ENCODE results near the gene IRF8. TPM values are rescaled to one million over a fixed set of nuclear protein-coding genes. Genes with fewer than 3 reads are reported as not detected.

Gene IRF8
- total RNA-seq, 1 experiment from 2014 or later = 0.19 TPM

- DNase-seq (ENCODE audit: low spot score) = no peak
- intact Hi-C loops (cut with micrococcal nuclease; ENCODE audit: unreplicated experiment) = no loop called here
- no peaks in the 10 kb centered on the region for H3K4me1 ChIP-seq (ENCODE audit: insufficient read depth, low read length, poor library complexity, severe bottlenecking)
- ChIA-PET POLR2A (ENCODE audit: low non-redundant PET) (no interaction called here), CTCF (no interaction called here)
- H3K9me3 ChIP-seq (ENCODE audit: low read depth, low read length, poor library complexity, severe bottlenecking) = no peaks in the 10 kb centered on the region
- no peaks in the 10 kb centered on the region for H3K36me3 ChIP-seq (ENCODE audit: insufficient read depth, low read length, poor library complexity, severe bottlenecking)
- BruUV-seq (replicated peaks) = no TSS peak
- H3K4me3 ChIP-seq (ENCODE audit: low read depth, low read length, poor library complexity, severe bottlenecking) = no peak overlapping the region
- no peak overlapping the region for H3K27ac ChIP-seq (ENCODE audit: low read depth, low read length, poor library complexity, severe bottlenecking)
- TF ChIP-seq CTCF (conservative IDR thresholded peaks at IDR 0.05; ENCODE audit: low read depth, low read length) (no peak), EZH2 (IDR thresholded peaks at IDR 0.05; ENCODE audit: borderline replicate concordance, low read depth, low read length, poor library complexity, severe bottlenecking) (no peak)
- peaks cover 31% of the 10 kb centered on the region for H3K27me3 ChIP-seq (replicated peaks; ENCODE audit: insufficient read depth, low read depth, low read length, poor library complexity)
Measured at GRCh38 chr16:85878875-85879274, 20.1 kb upstream of the IRF8 start.

GRCh38 chr16:85879549-85879948 is 19.4 kb upstream of the IRF8 start:
- H3K4me1 ChIP-seq (ENCODE audit: insufficient read depth, low read length, poor library complexity, severe bottlenecking) = no peaks in the 10 kb centered on the region
- ChIA-PET CTCF (no interaction called here), POLR2A (ENCODE audit: low non-redundant PET) (no interaction called here)
- H3K36me3 ChIP-seq (ENCODE audit: insufficient read depth, low read length, poor library complexity, severe bottlenecking) = no peaks in the 10 kb centered on the region
- no peaks in the 10 kb centered on the region for H3K9me3 ChIP-seq (ENCODE audit: low read depth, low read length, poor library complexity, severe bottlenecking)
- intact Hi-C loops (cut with micrococcal nuclease; ENCODE audit: unreplicated experiment) = no loop called here
- peaks cover 35% of the 10 kb centered on the region for H3K27me3 ChIP-seq (replicated peaks; ENCODE audit: insufficient read depth, low read depth, low read length, poor library complexity)
- no peak overlapping the region for H3K27ac ChIP-seq (ENCODE audit: low read depth, low read length, poor library complexity, severe bottlenecking)
- DNase-seq (ENCODE audit: low spot score) = no peak
- no peak for TF ChIP-seq EZH2 (IDR thresholded peaks at IDR 0.05; ENCODE audit: borderline replicate concordance, low read depth, low read length, poor library complexity, severe bottlenecking)
- TF ChIP-seq CTCF (conservative IDR thresholded peaks at IDR 0.05; ENCODE audit: low read depth, low read length) = no peak
- no peak overlapping the region for H3K4me3 ChIP-seq (ENCODE audit: low read depth, low read length, poor library complexity, severe bottlenecking)
- BruUV-seq (replicated peaks) = no TSS peak

DNA sequence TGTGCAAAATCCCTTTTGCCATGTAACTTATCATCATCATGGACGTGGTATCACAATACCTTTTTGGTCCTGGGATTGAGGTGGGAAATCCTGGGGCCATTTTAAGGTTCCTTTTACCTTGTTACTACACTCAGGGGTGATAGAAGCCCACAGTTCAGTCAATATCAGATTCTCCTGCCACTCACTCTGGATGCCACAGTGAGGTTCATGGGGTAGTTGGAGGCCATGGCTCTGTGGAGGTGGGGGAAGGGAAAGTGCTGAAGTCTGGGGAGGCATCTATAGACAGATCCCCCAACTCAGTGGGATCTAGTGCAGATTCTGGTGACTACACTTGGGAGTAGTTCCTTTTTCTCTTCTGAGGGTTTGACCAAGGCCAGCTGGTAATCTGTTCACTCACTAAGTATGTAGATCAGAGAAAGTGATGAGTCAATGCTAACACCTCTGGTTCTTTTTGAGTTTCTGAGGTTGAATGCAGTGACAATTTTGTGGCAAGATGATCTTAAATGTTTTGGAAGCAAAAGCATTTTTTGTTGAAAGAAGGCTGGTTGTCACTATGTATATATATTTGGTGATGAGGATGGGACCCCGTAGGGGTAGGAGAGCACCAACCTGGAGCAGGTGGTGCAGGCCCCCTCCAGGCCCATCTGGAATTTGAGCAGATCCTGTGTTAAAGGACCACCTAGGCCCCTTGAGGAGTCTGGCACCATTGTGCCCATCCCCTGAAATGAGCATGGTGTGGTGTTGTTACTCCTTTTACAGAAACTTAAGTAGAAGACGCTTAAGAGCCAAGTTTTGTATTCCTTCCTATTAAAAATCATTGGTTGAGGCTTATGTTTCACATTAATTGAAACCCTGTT is 18.8 kb upstream of the IRF8 start:
- no peaks in the 10 kb centered on the region for H3K4me1 ChIP-seq (ENCODE audit: insufficient read depth, low read length, poor library complexity, severe bottlenecking)
- H3K27ac ChIP-seq (ENCODE audit: low read depth, low read length, poor library complexity, severe bottlenecking) = no peak overlapping the region
- no peak for TF ChIP-seq CTCF (conservative IDR thresholded peaks at IDR 0.05; ENCODE audit: low read depth, low read length)
- TF ChIP-seq EZH2 (IDR thresholded peaks at IDR 0.05; ENCODE audit: borderline replicate concordance, low read depth, low read length, poor library complexity, severe bottlenecking) = no peak
- H3K4me3 ChIP-seq (ENCODE audit: low read depth, low read length, poor library complexity, severe bottlenecking) = no peak overlapping the region
- intact Hi-C loops (cut with micrococcal nuclease; ENCODE audit: unreplicated experiment) = no loop called here
- no peaks in the 10 kb centered on the region for H3K9me3 ChIP-seq (ENCODE audit: low read depth, low read length, poor library complexity, severe bottlenecking)
- DNase-seq (ENCODE audit: low spot score) = no peak
- CTCF ChIA-PET = no interaction called here
- no peaks in the 10 kb centered on the region for H3K36me3 ChIP-seq (ENCODE audit: insufficient read depth, low read length, poor library complexity, severe bottlenecking)
- H3K27me3 ChIP-seq (replicated peaks; ENCODE audit: insufficient read depth, low read depth, low read length, poor library complexity) = peaks cover 41% of the 10 kb centered on the region
- POLR2A ChIA-PET (ENCODE audit: low non-redundant PET) = no interaction called here
- no TSS peak for BruUV-seq (replicated peaks)

Data from A673 (cell line).